GM12878 (cell line): ENCODE measurements around the gene FGD5.

ENCODE experiments used
- ATF2 ChIP-seq: IDR thresholded peaks from 2 replicates; pipeline ENCODE4 v1.6.1; 2012; ENCODE audit warnings: low read length, inconsistent platforms
- CTCF ChIP-seq, 3 experiments: IDR thresholded peaks in 2 of 3; conservative IDR thresholded peaks in 1 of 3; 2 replicates each; pipeline ENCODE4 v1.5.1; 2011; ENCODE audit warnings: low read depth in 3 of 3, low read length in 3 of 3, mild to moderate bottlenecking in 3 of 3, control low read depth in 2 of 3, moderate library complexity in 2 of 3, inconsistent platforms in 1 of 3, mixed read lengths in 1 of 3; ENCODE audit not compliant: control insufficient read depth in 2 of 3, insufficient read depth in 1 of 3; ENCODE audit errors: extremely low read depth in 1 of 3
- POLR2AphosphoS5 ChIP-seq: IDR thresholded peaks from 2 replicates; pipeline ENCODE4 v1.6.1; 2011; ENCODE audit warnings: mild to moderate bottlenecking, low read length, inconsistent platforms
- RB1 ChIP-seq: fragments of 450-650 bp; formaldehyde crosslinking; IDR thresholded peaks from 2 replicates; pipeline ENCODE4 v1.6.1; 2017; ENCODE audit warnings: mild to moderate bottlenecking, borderline replicate concordance
- TAF1 ChIP-seq: IDR thresholded peaks from 2 replicates; pipeline ENCODE4 v1.6.1; 2011; ENCODE audit warnings: mild to moderate bottlenecking, low read depth, low read length, borderline replicate concordance
- ZBTB33 ChIP-seq: fragments of 450-650 bp; IDR thresholded peaks from 2 replicates; pipeline ENCODE4 v1.6.1; 2017; ENCODE audit warnings: mild to moderate bottlenecking

GRCh38 chr3:14980689-14981088 is 161.9 kb downstream of the FGD5 start:
- TF ChIP-seq TAF1: no peak
- no peak for TF ChIP-seq ZBTB33
- no peak for TF ChIP-seq CTCF (IDR thresholded peaks at IDR 0.05 in 2 of 3, conservative IDR thresholded peaks at IDR 0.05 in 1 of 3; ENCODE audit: control insufficient read depth in 2 of 3, extremely low read depth in 1 of 3, insufficient read depth in 1 of 3, low read depth in 3 of 3, low read length in 3 of 3)
- no peak for TF ChIP-seq RB1
- no peak for TF ChIP-seq ATF2
- TF ChIP-seq POLR2AphosphoS5: no peak
